Measurements from ENCODE around the gene RPS10.
A peak's percentile ranks its signal among the peaks of the same experiment; 100 is the strongest.
"Not testable (repeated sequence)": the region's sequence is repeated elsewhere in the genome, so short reads cannot be mapped to it uniquely, and the experiment has no call there.

RPS10 gene

GRCh38 chr6:34392497-34393190, 33.2 kb downstream of the RPS10 start, which contains the start of gene NUDT3:
TSS of gene NUDT3 (minus strand) at chr6:34392669. CDS start at chr6:34392362, 307 bp downstream.
- DNase-seq (ENCODE audit: low read depth), result peak; percentile 93

DNA sequence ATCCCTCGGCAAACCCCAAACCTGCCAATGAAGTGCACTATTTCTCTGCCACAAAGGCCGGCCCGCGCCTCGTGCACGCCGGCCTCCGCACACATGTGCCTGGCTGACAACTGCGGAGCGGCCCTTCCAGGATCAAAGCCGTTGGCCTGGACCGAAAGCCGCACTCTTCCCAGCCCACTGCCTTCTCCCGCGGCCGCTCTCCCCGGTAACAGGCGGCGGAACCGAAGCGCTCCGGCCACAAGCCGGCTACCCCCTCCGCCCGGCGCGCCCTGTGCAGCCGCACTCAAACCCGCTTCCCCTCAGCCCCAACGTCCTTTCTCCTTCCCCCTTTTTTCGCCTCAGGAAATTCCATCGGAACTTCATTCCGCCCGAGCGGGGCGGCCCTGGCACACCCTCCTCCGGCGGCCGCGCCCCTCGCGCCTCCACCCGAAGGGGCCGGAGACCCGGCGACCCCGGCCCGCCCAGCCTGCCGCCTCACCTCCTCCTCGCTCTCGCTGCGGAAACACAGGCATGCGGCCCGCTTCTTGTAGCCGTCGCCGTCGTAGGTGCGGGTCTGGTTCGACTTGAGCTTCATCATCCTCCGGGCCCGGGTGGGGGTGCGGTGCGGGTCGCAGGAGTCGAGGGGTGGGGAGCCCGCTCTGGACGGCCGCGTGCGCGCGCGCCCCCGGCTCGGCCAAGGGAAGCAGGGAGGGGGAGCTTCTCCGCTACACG, 33.9 kb downstream of the RPS10 start:
- peak; percentile 40 for DNase-seq (ENCODE audit: low read depth)

- no peak for DNase-seq (ENCODE audit: low read depth)
These were observed 34.4 kb downstream of the RPS10 start for GRCh38 chr6:34391473-34391785.

DNA sequence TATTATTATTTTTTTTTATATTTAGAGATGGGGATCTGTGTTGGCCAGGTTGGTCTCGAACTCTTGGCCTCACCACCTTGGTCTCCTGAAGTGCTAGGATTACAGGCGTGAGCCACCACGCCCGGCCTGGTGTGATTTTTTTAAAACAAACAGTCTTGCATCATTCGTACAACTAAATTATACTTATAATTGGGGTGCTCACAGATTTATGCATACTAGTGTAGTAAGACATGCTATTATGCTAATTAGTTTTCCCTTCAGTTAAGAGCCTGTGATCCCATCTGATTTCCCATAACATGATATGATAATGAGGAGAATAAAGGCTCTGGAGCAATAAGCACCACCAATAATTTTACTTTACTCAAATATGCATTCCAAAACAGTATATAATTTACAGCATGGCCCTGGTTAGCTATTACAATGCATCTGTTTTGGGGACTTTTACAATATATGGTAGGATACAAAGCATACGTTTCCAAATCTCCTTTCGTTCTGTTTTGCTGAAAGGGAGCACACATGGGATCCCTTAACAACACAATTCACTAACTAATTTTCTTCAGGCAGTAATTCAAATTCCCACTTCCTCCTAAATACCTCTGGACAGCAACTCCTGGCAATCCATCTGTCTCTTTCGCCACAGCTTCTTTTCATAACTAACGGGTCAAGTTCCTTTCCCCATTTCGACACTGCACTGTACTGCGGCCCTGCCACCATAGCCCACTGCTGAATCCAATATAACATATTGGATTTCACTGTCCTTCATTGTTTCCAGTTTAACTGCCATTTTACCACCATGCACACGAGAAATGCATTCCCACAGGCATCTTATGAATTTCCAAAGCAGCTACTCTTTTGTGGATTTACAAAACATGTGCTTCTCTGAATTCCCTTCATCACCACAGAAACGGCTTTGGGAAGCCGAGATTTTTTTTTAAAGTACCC, 35.1 kb downstream of the RPS10 start:
- DNase-seq (ENCODE audit: low read depth), result no peak

DNA sequence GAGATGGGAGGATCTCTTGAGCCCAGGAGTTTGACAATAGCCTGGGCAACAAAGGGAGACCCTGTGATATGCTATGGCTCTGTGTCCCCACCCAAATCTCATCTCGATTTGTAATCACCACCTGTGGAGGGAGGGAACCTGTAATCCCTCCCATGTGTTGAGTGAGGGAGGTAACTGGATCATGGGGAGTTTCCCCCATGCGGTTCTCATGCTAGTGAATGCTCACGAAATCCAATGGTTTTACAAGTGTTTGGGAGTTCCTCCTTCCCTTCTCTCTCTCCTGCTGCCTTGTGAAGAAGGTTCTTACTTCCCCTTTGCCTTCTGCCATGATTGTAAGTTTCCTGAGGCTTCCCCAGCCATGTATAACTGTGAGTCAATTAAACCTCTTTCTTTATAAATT, 36.8 kb downstream of the RPS10 start:
- no peak for DNase-seq (ENCODE audit: low read depth)

DNA sequence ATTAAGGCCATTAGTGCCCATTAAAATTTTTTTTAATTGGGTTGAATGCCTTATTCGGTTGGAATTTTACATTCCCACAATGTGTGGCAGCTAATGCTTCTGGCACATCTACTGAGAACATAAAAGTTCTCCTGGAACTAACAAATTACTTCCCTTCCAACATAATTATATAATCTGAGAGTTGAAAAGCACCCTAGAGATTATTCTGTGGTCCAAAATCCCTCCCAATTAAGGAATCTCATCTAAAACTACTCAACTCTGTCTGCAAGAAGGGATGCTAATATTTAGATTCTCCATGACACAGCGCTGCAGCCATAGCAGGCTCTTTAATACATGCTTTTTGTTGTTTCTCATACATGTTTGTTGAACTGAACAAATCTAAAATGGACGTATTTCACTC, 37.4 kb downstream of the RPS10 start:
- DNase-seq (ENCODE audit: low read depth), result no peak

GRCh38 chr6:34386316-34387137, 39.3 kb downstream of the RPS10 start:
- no peak for DNase-seq (ENCODE audit: low read depth)

- no peak for DNase-seq (ENCODE audit: low read depth)
These were observed 40.1 kb downstream of the RPS10 start for GRCh38 chr6:34385793-34386195.

DNA sequence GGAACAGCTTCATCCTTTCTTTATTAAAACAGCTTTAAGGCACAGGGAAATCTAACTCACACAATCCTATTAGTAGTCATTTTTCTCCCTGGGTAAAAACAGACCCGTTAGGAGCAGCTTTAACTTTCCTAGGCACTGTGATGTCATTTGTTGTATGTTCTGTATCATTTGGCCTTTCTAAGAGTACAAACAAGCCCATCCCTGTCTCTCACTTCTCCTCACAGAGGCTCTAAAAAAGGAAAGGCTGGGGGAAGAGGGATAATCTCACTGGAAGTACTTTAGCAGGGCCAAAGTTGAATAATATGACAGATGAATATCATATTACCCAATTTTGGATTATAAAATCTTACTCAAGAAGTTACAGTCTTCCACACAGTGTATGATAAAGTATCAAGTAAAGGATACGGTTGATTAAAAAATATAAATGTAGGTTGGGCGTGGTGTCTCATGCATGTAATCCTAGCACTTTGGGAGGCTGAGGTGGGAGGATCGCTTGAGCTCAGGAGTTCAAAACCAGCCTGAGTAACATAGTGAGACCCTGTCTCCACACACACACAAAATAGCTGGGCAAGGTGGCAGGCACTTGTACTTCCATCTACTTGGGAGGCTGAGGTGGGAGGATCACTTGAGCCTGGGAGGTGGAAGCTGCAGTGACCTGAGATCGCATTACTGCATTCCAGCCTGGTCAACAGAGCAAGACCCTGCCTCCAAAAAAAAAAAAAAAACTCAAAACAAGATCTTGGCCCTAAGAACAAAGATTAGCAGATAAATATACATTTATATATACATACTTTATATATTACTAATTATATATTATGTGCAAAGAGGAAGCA, 41.3 kb downstream of the RPS10 start:
- DNase-seq (ENCODE audit: low read depth), result no peak

- no peak for DNase-seq (ENCODE audit: low read depth)
These were observed 42.1 kb downstream of the RPS10 start for GRCh38 chr6:34383656-34384320.

DNA sequence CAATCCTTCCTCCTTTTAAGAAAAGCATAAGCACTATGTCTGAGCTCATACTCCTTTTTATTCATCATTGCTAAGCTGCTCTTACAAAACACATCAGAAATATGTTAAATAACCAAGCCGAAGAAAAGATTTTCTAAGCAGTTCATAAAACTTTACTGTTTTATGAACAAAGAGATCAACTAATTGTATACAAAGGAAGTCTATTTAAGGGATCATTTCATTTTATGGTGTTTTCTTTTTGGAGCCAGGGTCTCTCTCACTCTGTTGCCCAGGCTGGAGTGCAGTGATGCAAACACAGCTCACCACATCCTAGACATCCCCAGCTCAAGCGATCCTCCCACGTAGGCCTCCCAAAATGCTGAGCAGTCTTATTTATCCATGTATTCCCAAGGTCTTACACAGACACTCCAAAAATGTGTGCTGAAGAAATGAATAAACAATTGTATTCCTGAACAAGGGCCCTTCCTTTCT, 42.7 kb downstream of the RPS10 start:
- no peak for DNase-seq (ENCODE audit: low read depth)

GRCh38 chr6:34381081-34381480, 44.8 kb downstream of the RPS10 start:
- DNase-seq (ENCODE audit: low read depth), result no peak

GRCh38 chr6:34378470-34378869, 47.4 kb downstream of the RPS10 start:
- DNase-seq (ENCODE audit: low read depth), result no peak

DNA sequence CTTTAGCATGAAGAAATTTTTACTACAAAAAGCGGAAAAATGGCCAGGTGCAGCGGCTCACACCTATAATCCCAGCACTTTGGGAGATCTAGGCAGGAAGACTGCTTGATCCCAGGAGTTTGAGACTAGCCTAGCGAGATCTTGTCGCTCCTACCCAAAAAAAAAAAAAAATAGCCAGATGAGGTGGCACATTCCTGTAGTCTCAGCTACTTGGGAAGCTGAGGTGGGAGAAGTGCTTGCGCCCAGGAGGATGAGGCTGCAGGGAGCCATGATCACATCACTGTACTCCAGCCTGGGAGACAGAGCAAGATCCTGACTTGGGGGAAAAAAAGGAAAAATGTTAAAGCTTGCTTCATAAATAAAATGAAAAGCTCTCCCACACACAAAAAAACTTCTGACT, 47.9 kb downstream of the RPS10 start:
- no peak for DNase-seq (ENCODE audit: low read depth)

GRCh38 chr6:34377571-34377970, 48.3 kb downstream of the RPS10 start:
- not testable (repeated sequence) for DNase-seq (ENCODE audit: low read depth)

DNA sequence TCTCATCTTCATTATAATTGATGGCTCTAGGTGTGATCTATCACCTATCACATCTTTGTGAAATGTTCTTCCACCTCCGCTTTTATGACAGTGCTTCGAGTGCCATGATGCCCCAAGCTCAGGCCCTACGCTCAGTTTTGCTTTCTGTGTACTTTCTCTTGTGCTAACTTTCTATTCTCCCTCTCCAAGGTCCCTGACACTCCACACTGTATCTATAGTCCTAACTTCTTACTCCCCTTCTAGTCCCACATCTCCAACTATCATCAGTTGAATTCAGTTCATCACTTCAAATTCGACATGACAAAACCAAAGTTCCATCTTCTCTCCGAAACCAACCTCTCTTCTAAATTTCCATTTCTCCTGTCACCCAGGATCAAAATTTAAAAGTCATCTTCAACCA, 50.0 kb downstream of the RPS10 start:
- no peak for DNase-seq (ENCODE audit: low read depth)

- DNase-seq (ENCODE audit: low read depth), result no peak
These were observed 51.4 kb downstream of the RPS10 start for GRCh38 chr6:34374508-34374907.

DNA sequence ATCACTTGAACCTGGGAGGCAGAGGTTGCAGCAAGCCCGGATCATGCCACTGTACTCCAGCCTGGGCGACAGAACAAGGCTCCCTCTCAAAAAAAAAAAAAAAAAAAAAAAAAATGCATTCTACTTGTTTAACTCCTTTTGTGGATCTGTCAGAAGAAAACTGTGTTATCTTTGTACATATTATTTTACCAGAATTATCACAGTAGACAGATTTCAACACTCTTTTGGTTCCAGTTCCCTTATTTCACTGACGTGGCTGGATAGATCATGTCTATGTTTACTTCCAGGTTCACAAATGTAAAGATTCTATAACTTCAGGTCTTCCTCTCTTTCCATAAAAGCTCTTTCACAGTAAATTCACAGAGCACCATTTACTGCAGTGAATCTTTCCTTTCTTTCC, 51.8 kb downstream of the RPS10 start:
- no peak for DNase-seq (ENCODE audit: low read depth)

DNA sequence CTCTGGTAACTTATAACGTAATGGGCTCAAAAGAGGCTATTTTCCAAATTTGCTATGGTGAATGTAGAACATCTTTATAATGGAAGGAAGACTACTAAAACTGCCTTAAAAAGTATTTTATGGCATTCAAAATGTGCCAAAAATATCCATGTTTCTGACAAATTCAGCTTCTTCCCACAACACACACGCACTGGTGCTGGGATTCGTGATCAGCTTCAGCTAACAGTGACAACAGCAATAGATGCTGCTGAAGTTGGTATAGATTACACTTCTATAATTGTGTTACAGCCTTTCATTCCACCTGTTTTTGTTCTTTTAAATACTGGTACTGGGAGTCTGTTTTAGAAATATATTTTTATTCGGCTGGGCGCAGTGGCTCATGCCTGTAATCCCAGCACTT, 52.4 kb downstream of the RPS10 start:
- DNase-seq (ENCODE audit: low read depth), result no peak

GRCh38 chr6:34371865-34372264, 54.0 kb downstream of the RPS10 start:
- not testable (repeated sequence) for DNase-seq (ENCODE audit: low read depth)
